AG09309 (cell line): ENCODE data around the gene IL2RA.
"Not testable (repeated sequence)": the region's sequence is repeated elsewhere in the genome, so short reads cannot be mapped to it uniquely, and the experiment has no call there.

Experiments
- DNase-seq: peaks from one replicate; pipeline ENCODE4 v3.0.0-alpha.2; 2010; ENCODE audit warnings: low read depth
- H3K4me3 ChIP-seq: 2 replicates; pipeline ENCODE4 v1.5.1; 2011; ENCODE audit warnings: mild to moderate bottlenecking, low read depth, low read length, moderate library complexity; ENCODE audit not compliant: control insufficient read depth
- CTCF ChIP-seq: IDR thresholded peaks from 2 replicates; pipeline ENCODE4 v1.5.1; 2011; ENCODE audit warnings: mild to moderate bottlenecking, low read depth, low read length, inconsistent platforms; ENCODE audit not compliant: insufficient read depth, control insufficient read depth; ENCODE audit errors: missing control alignments

IL2RA gene

GRCh38 chr10:6062101-6062771 lies at the start of gene IL2RA:
IL2RA (minus strand) TSS chr10:6062367; CDS start chr10:6062151, 216 bp downstream.
- no peak for TF ChIP-seq CTCF
- no peak for DNase-seq
- H3K4me3 ChIP-seq: no peak within 1 kb of the TSS

GRCh38 chr10:6110136-6110535 lies 48.0 kb upstream of the IL2RA start:
- DNase-seq: no peak
- H3K4me3 ChIP-seq: no peak overlapping the region
- TF ChIP-seq CTCF: no peak

GRCh38 chr10:6109444-6109775 lies 47.2 kb upstream of the IL2RA start:
- no peak overlapping the region for H3K4me3 ChIP-seq
- TF ChIP-seq CTCF: no peak
- no peak for DNase-seq

GRCh38 chr10:6108631-6109443 lies 46.7 kb upstream of the IL2RA start:
- TF ChIP-seq CTCF: peak; percentile 58
- no peak overlapping the region for H3K4me3 ChIP-seq
- no peak for DNase-seq

- DNase-seq: no peak
- H3K4me3 ChIP-seq: no peak overlapping the region
- TF ChIP-seq CTCF: no peak
Observed at GRCh38 chr10:6108072-6108471, 45.9 kb upstream of the IL2RA start.

GRCh38 chr10:6107616-6108015 lies 45.4 kb upstream of the IL2RA start:
- H3K4me3 ChIP-seq, DNase-seq: not testable (repeated sequence)

- DNase-seq: no peak
- no peak for TF ChIP-seq CTCF
- H3K4me3 ChIP-seq: no peak overlapping the region
Observed at GRCh38 chr10:6103591-6103990, 41.4 kb upstream of the IL2RA start.
